Caco-2 (cell line): Measurements from ENCODE around the gene R3HDM2. TPM values are rescaled to one million over a fixed set of nuclear protein-coding genes. Genes with fewer than 3 reads are reported as not detected.

Experiments
- BruUV-seq: library from RNA; stranded (reverse); fragments of 400-500 nt; replicated peaks from 2 replicates; lab custom pipeline; 2021; lab: Mats Ljungman, UMichigan
- CTCF ChIA-PET: fragments of 300-600 bp; sonication (Branson Sonifier 250); formaldehyde crosslinking; loops from one replicate; lab custom pipeline; 2022; ENCODE audit warnings: antibody characterized with exemption; lab: Charles Lee
- POLR2A ChIA-PET: fragments of 300-600 bp; sonication (Branson Sonifier 250); formaldehyde crosslinking; loops from one replicate; lab custom pipeline; 2022; ENCODE audit warnings: antibody characterized with exemption; lab: Charles Lee
- DNase-seq, 2 experiments: peaks; one replicate each; pipeline versions ENCODE4 v3.0.0 to v3.0.0-alpha.2; 2020 to 2022
- H3K27me3 ChIP-seq: replicated peaks from 2 replicates; pipeline ENCODE4 v1.6.0; 2011; ENCODE audit warnings: low read length; ENCODE audit not compliant: control insufficient read depth, insufficient read depth
- H3K36me3 ChIP-seq: 2 replicates; pipeline ENCODE4 v1.5.1; 2011; ENCODE audit warnings: low read length; ENCODE audit not compliant: control insufficient read depth, insufficient read depth
- H3K4me1 ChIP-seq: fragments of 250-450 bp; sonication (Bioruptor Pico); 2 replicates; pipeline ENCODE4 v1.5.1; 2020; ENCODE audit warnings: mild to moderate bottlenecking
- H3K4me3 ChIP-seq: 2 replicates; pipeline ENCODE4 v1.5.1; 2011; ENCODE audit warnings: low read depth, mild to moderate bottlenecking, control low read depth, low read length
- H3K9me3 ChIP-seq: fragments of 250-450 bp; sonication (Bioruptor Pico); 2 replicates; pipeline ENCODE4 v1.5.1; 2020; ENCODE audit warnings: mild to moderate bottlenecking, moderate library complexity
- H3K27ac Mint-ChIP-seq: one replicate; pipeline ENCODE4 v1.8.0; 2022; ENCODE audit warnings: mixed read lengths; ENCODE audit not compliant: unreplicated experiment
- H3K27me3 Mint-ChIP-seq: one replicate; pipeline ENCODE4 v1.8.0; 2022; ENCODE audit warnings: mixed read lengths; ENCODE audit not compliant: insufficient read depth, unreplicated experiment
- H3K36me3 Mint-ChIP-seq: one replicate; pipeline ENCODE4 v1.8.0; 2022; ENCODE audit warnings: mild to moderate bottlenecking, mixed read lengths; ENCODE audit not compliant: insufficient read depth, unreplicated experiment
- H3K4me1 Mint-ChIP-seq: one replicate; pipeline ENCODE4 v1.8.0; 2022; ENCODE audit warnings: low read depth, mixed read lengths; ENCODE audit not compliant: unreplicated experiment
- H3K4me3 Mint-ChIP-seq: one replicate; pipeline ENCODE4 v1.8.0; 2022; ENCODE audit warnings: mild to moderate bottlenecking, moderate library complexity, mixed read lengths; ENCODE audit not compliant: unreplicated experiment
- H3K9me3 Mint-ChIP-seq: one replicate; pipeline ENCODE4 v1.8.0; 2022; ENCODE audit warnings: mixed read lengths; ENCODE audit not compliant: unreplicated experiment
- CTCF ChIP-seq, 2 experiments: fragments of 200-600 bp in 1 of 2; IDR thresholded peaks; 1 replicate in 1 of 2; 2 replicates in 1 of 2; pipeline versions ENCODE4 v1.5.1 to v1.8.0; 2011 to 2022; ENCODE audit warnings: antibody characterized with exemption in 1 of 2, control low read depth in 1 of 2, inconsistent platforms in 1 of 2, low read depth in 1 of 2, low read length in 1 of 2, mild to moderate bottlenecking in 1 of 2, moderate library complexity in 1 of 2; ENCODE audit not compliant: insufficient read depth in 1 of 2, severe bottlenecking in 1 of 2, unreplicated experiment in 1 of 2
- intact Hi-C: fragments of 100-400 bp; cut with micrococcal nuclease; formaldehyde crosslinking; loops from one replicate; pipeline ENCODE4 v1.10.0; 2022; ENCODE audit not compliant: unreplicated experiment
- total RNA-seq: library from RNA; stranded (reverse); gene quantifications from 2 replicates; pipeline ENCODE4 v1.2.3, GENCODE V29; 2022

Gene R3HDM2
- total RNA-seq, 1 experiment from 2014 or later, result 33.7 TPM

GRCh38 chr12:57370072-57370471, 60.8 kb downstream of the R3HDM2 start:
- peaks cover 19% of the 10 kb centered on the region for H3K9me3 ChIP-seq
- no peak overlapping the region for H3K4me3 ChIP-seq
- no peaks in the 10 kb centered on the region for H3K27me3 ChIP-seq
- ChIA-PET POLR2A (no interaction called here), CTCF (no interaction called here)
- Mint-ChIP-seq H3K27me3 (no peaks in the 10 kb centered on the region), H3K4me1 (peaks cover 18% of the 10 kb centered on the region), H3K36me3 (peaks cover 20% of the 10 kb centered on the region), H3K27ac (no peak overlapping the region), H3K9me3 (peaks cover 20% of the 10 kb centered on the region), H3K4me3 (no peak overlapping the region)
- no peak for TF ChIP-seq CTCF (IDR thresholded peaks at IDR 0.05; ENCODE audit: insufficient read depth in 1 of 2, low read depth in 1 of 2, low read length in 1 of 2, severe bottlenecking in 1 of 2, unreplicated experiment in 1 of 2)
- peaks cover 43% of the 10 kb centered on the region for H3K4me1 ChIP-seq
- no TSS peak for BruUV-seq
- no peak for DNase-seq
- H3K36me3 ChIP-seq, result no peaks in the 10 kb centered on the region; the same call in 1 of the 2 replicates
- intact Hi-C loops, result no loop called here

GRCh38 chr12:57369202-57369601, 61.6 kb downstream of the R3HDM2 start:
- BruUV-seq, result no TSS peak
- peak overlapping the region; percentile 90 for H3K27ac Mint-ChIP-seq
- Histone ChIP-seq H3K27me3 (no peaks in the 10 kb centered on the region), H3K36me3 (no peaks in the 10 kb centered on the region; the same call in 1 of the 2 replicates), H3K4me1 (peaks cover 41% of the 10 kb centered on the region), H3K4me3 (no peak overlapping the region), H3K9me3 (peaks cover 19% of the 10 kb centered on the region)
- H3K4me3 Mint-ChIP-seq, result peak overlapping the region; percentile 34
- H3K4me1 Mint-ChIP-seq, result peaks cover 18% of the 10 kb centered on the region
- intact Hi-C loops, result loop anchor here (2.0 kb wide), 1 partner anchor 62 kb away; the partner anchor contains the start of gene R3HDM2
- no peak for TF ChIP-seq CTCF (IDR thresholded peaks at IDR 0.05; ENCODE audit: insufficient read depth in 1 of 2, low read depth in 1 of 2, low read length in 1 of 2, severe bottlenecking in 1 of 2, unreplicated experiment in 1 of 2)
- no peaks in the 10 kb centered on the region for H3K27me3 Mint-ChIP-seq
- peaks cover 20% of the 10 kb centered on the region for H3K9me3 Mint-ChIP-seq
- ChIA-PET POLR2A (interaction anchor here (0.5 to 1.6 kb wide), 6 partner anchors 10 to 292 kb away, joined by 3 to 4 read pairs (median 4); partner anchors contain the start of gene INHBE), CTCF (interaction anchor here (0.5 to 3.4 kb wide), 8 partner anchors 52 to 127 kb away, joined by 3 to 22 read pairs (median 8); partner anchors contain the start of gene INHBE)
- no peak for DNase-seq
- H3K36me3 Mint-ChIP-seq, result peaks cover 20% of the 10 kb centered on the region

- peaks cover 18% of the 10 kb centered on the region for H3K4me1 Mint-ChIP-seq
- intact Hi-C loops, result loop anchor here (1.0 to 2.0 kb wide), 2 partner anchors 62 to 85 kb away; partner anchors contain the start of gene R3HDM2
- no peaks in the 10 kb centered on the region for H3K27me3 Mint-ChIP-seq
- H3K27ac Mint-ChIP-seq, result peak overlapping the region; percentile 90
- H3K4me3 Mint-ChIP-seq, result peak overlapping the region; percentile 34
- peaks cover 19% of the 10 kb centered on the region for H3K9me3 ChIP-seq
- BruUV-seq, result TSS peak; percentile 90
- no peak overlapping the region for H3K4me3 ChIP-seq
- peaks cover 20% of the 10 kb centered on the region for H3K9me3 Mint-ChIP-seq
- TF ChIP-seq CTCF (IDR thresholded peaks at IDR 0.05; ENCODE audit: insufficient read depth in 1 of 2, low read depth in 1 of 2, low read length in 1 of 2, severe bottlenecking in 1 of 2, unreplicated experiment in 1 of 2), result no peak
- ChIA-PET POLR2A (interaction anchor here (0.6 to 1.6 kb wide), 6 partner anchors 10 to 1282 kb away, joined by 3 to 4 read pairs (median 4); partner anchors contain the start of gene INHBE), CTCF (interaction anchor here (0.5 to 3.4 kb wide), 11 partner anchors 38 to 221 kb away, joined by 3 to 22 read pairs (median 8); partner anchors contain the start of gene INHBE)
- DNase-seq, result peak; percentile 86 to 91
- no peaks in the 10 kb centered on the region; the same call in 1 of the 2 replicates for H3K36me3 ChIP-seq
- H3K36me3 Mint-ChIP-seq, result peaks cover 20% of the 10 kb centered on the region
- peaks cover 37% of the 10 kb centered on the region for H3K4me1 ChIP-seq
- no peaks in the 10 kb centered on the region for H3K27me3 ChIP-seq
Observed at GRCh38 chr12:57368349-57369095, 62.3 kb downstream of the R3HDM2 start.
